Measurements from ENCODE around the gene MSRB3. TPM values are rescaled to one million over a fixed set of nuclear protein-coding genes. Genes with fewer than 3 reads are reported as not detected.
A peak's percentile ranks its signal among the peaks of the same experiment; 100 is the strongest.

MSRB3 gene
- total and polyA plus RNA-seq, 8 donors: 10.7 to 142 (median 27.8) TPM

DNA sequence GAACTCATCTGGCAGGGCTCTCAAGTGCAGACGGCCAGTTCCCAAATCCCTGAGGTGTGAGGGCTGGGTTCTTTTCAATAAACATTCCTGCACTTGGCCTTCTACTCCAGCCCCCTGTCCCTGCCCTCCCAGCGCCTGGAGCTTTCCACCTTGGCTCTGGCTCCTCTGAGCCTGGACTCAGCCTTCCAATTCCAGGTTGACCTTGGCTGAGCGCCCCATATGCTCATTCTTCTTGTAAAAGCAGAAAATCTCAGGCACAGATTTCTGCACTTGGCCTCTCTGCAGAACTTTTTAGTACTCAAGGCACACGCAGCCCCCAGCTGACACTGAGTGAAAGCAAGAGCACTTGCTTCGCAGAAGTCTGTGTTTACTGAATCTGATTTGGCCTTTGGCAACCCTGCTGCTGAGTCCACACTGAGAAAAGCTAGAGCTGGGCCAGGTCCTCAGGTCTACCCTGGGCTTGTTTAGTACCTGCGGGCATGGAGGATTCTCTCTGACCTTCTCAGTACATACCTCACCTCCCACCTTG lies 222.7 kb downstream of the MSRB3 start:
- no peak overlapping the region for H3K4me3 ChIP-seq
- no peaks in the 10 kb centered on the region for H3K9me3 ChIP-seq
- TF ChIP-seq EP300 (IDR thresholded peaks at IDR 0.05) (no peak), POLR2A (IDR thresholded peaks at IDR 0.05) (no peak), POLR2AphosphoS5 (IDR thresholded peaks at IDR 0.05) (no peak)
- TF ChIP-seq, protein P1, sequence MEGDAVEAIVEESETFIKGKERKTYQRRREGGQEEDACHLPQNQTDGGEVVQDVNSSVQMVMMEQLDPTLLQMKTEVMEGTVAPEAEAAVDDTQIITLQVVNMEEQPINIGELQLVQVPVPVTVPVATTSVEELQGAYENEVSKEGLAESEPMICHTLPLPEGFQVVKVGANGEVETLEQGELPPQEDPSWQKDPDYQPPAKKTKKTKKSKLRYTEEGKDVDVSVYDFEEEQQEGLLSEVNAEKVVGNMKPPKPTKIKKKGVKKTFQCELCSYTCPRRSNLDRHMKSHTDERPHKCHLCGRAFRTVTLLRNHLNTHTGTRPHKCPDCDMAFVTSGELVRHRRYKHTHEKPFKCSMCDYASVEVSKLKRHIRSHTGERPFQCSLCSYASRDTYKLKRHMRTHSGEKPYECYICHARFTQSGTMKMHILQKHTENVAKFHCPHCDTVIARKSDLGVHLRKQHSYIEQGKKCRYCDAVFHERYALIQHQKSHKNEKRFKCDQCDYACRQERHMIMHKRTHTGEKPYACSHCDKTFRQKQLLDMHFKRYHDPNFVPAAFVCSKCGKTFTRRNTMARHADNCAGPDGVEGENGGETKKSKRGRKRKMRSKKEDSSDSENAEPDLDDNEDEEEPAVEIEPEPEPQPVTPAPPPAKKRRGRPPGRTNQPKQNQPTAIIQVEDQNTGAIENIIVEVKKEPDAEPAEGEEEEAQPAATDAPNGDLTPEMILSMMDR (IDR thresholded peaks at IDR 0.05): no peak
- H3K36me3 ChIP-seq: no peaks in the 10 kb centered on the region
- intact Hi-C loops (cut with DNase I; ENCODE audit: low total_unique reads): no loop called here
- peaks cover 5 to 14% (median 11%) of the 10 kb centered on the region in 4 donors for H3K4me1 ChIP-seq
- no peak overlapping the region for H3K27ac ChIP-seq
- WGBS, 5 donors: 22 to 42% (median 29%) methylated on average over 6 of the region's 6 CpGs
- DNase-seq: peak in 1 of 2 donors; percentile 38
- peaks cover 0 to 5% (median 0%) of the 10 kb centered on the region in 3 donors for H3K27me3 ChIP-seq

DNA sequence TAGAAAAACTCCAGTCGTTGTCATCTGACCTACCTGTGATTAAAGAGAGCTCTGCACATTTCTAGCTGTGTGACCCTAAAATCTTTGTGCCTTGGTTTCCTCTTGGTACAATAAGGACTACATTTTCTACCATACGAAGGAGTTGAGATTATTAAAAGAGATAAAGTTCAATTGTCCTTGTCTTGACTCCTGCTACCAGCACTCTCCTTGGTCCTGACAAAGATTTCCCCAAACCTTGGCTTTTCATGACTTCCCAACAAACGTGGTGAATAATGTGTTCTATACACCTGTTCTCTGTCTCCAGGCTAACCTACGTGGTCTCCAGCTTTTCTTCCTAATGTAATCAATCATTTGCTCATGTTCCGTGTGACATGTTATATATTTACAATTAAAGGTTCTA lies 223.5 kb downstream of the MSRB3 start:
- TF ChIP-seq POLR2A (IDR thresholded peaks at IDR 0.05): no peak
- TF ChIP-seq EP300 (IDR thresholded peaks at IDR 0.05): no peak
- no peak for TF ChIP-seq POLR2AphosphoS5 (IDR thresholded peaks at IDR 0.05)
- TF ChIP-seq, protein P1 (IDR thresholded peaks at IDR 0.05): no peak
- H3K27me3 ChIP-seq: peaks cover 0 to 5% (median 0%) of the 10 kb centered on the region in 3 donors
- no peaks in the 10 kb centered on the region for H3K9me3 ChIP-seq
- no peak overlapping the region for H3K4me3 ChIP-seq
- no peak for DNase-seq
- H3K36me3 ChIP-seq: no peaks in the 10 kb centered on the region
- intact Hi-C loops (cut with DNase I; ENCODE audit: low total_unique reads): no loop called here
- 81 to 88% (median 83%) methylated on average over 5 of the region's 5 CpGs for WGBS, 5 donors
- H3K27ac ChIP-seq: no peak overlapping the region
- H3K4me1 ChIP-seq: peaks cover 5 to 14% (median 11%) of the 10 kb centered on the region in 4 donors

- Histone ChIP-seq H3K4me1 (peaks cover 5 to 14% (median 11%) of the 10 kb centered on the region in 4 donors), H3K27me3 (peaks cover 0 to 5% (median 0%) of the 10 kb centered on the region in 3 donors), H3K9me3 (no peaks in the 10 kb centered on the region), H3K27ac (no peak overlapping the region), H3K4me3 (no peak overlapping the region), H3K36me3 (no peaks in the 10 kb centered on the region)
- WGBS, 5 donors: 73 to 92% (median 89%) methylated on average over 1 of the region's 1 CpG
- DNase-seq: no peak
- intact Hi-C loops (cut with DNase I; ENCODE audit: low total_unique reads): no loop called here
- TF ChIP-seq POLR2AphosphoS5 (IDR thresholded peaks at IDR 0.05): no peak
- TF ChIP-seq, protein P1 (IDR thresholded peaks at IDR 0.05): no peak
- TF ChIP-seq POLR2A (IDR thresholded peaks at IDR 0.05): no peak
- no peak for TF ChIP-seq EP300 (IDR thresholded peaks at IDR 0.05)
Measured at GRCh38 chr12:65504417-65504816, 225.9 kb downstream of the MSRB3 start.

DNA sequence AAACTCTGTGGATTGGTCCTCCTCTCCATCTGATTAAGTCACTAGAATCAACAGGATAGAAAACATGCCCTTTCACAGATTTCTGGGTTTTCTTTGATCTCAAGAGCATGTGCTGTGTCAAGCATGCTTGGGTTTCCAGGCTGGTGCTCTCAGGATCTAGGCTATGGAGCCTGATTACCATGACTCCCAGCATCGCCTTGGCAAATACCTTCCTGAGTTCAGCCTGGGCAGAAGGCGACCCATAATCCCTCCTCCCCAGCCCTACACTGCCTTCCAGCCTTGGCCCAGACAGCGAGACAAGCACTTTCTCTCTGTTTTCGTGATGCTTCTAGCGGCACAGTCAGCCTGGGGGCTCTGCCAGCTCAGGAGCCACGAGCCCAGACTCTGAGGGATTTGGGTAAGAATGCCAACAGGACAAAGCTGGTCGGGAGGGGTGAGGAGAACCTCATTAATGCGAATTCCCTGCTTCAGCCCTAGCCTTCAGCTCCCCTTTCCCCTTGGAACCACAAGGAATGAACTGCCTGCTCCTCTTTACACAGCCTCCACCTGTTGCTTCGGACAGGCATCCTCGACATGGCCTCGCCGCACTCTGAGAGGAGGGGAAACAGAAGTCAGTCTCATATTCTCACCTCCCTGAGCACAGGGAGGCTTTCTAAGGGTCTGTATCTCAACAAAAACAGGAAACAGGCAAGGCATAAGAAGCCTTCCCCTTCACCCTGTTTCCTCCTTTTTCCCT lies 227.1 kb downstream of the MSRB3 start:
- Histone ChIP-seq H3K27me3 (peaks cover 0 to 5% (median 0%) of the 10 kb centered on the region in 3 donors), H3K36me3 (no peaks in the 10 kb centered on the region), H3K27ac (no peak overlapping the region), H3K4me1 (peaks cover 7 to 17% (median 12%) of the 10 kb centered on the region in 4 donors), H3K4me3 (no peak overlapping the region), H3K9me3 (no peaks in the 10 kb centered on the region)
- TF ChIP-seq, protein P1 (IDR thresholded peaks at IDR 0.05): no peak
- TF ChIP-seq POLR2AphosphoS5 (IDR thresholded peaks at IDR 0.05): no peak
- TF ChIP-seq EP300 (IDR thresholded peaks at IDR 0.05): no peak
- TF ChIP-seq POLR2A (IDR thresholded peaks at IDR 0.05): no peak
- 85 to 92% (median 87%) methylated on average over 12 of the region's 12 CpGs for WGBS, 5 donors
- no peak for DNase-seq
- intact Hi-C loops (cut with DNase I; ENCODE audit: low total_unique reads): no loop called here
